Thoracic aorta (tissue), 2 donors: ENCODE results near the gene SERPINE2. TPM values are rescaled to one million over a fixed set of nuclear protein-coding genes. Genes with fewer than 3 reads are reported as not detected.

ENCODE experiments used
- ATAC-seq: fragments of 150-250 bp; one replicate; pipeline ENCODE4 v1.8.0; 2017; ENCODE audit warnings: low read depth; ENCODE audit not compliant: insufficient number of reproducible peaks, low FRiP score
- DNase-seq: peaks from one replicate; pipeline ENCODE4 v3.0.0-alpha.2; 2020; ENCODE audit warnings: low spot score
- H3K27ac ChIP-seq, 2 donors: fragments of 200-600 bp; sonication (generic); 1 replicate in 1 of 2; 2 replicates in 1 of 2; pipeline ENCODE4 v1.5.1; 2016; ENCODE audit warnings: mild to moderate bottlenecking in 2 of 2, moderate library complexity in 2 of 2
- H3K27me3 ChIP-seq: fragments of 200-600 bp; sonication (generic); replicated peaks from 2 replicates; pipeline ENCODE4 v1.6.0; 2016; ENCODE audit warnings: mild to moderate bottlenecking; ENCODE audit not compliant: insufficient read depth
- H3K36me3 ChIP-seq: fragments of 200-600 bp; sonication (generic); one replicate; pipeline ENCODE4 v1.5.1; 2016
- H3K4me1 ChIP-seq, 2 donors: fragments of 200-600 bp; sonication (generic); 1 replicate in 1 of 2; 2 replicates in 1 of 2; pipeline versions ENCODE4 v1.5.1 to v1.6.0; 2016; ENCODE audit warnings: low read depth in 2 of 2, mild to moderate bottlenecking in 1 of 2; ENCODE audit not compliant: control insufficient read depth in 1 of 2
- H3K4me3 ChIP-seq: fragments of 200-600 bp; sonication (generic); 2 replicates; pipeline ENCODE4 v1.5.1; 2016; ENCODE audit warnings: mild to moderate bottlenecking
- H3K9me3 ChIP-seq: fragments of 200-600 bp; sonication (generic); 2 replicates; pipeline ENCODE4 v1.5.1; 2016
- total RNA-seq, 2 donors: library from RNA; depleted of rRNA; stranded (reverse); fragments of >200 nt; gene quantifications; one replicate each; pipeline versions ENCODE4 v1.1.0 to v1.2.3, GENCODE V29; 2016
- TF ChIP-seq, protein P1 (sequence below): fragments of 200-600 bp; sonication (generic); IDR thresholded peaks from one replicate; pipeline ENCODE4 v1.5.1; 2019; ENCODE audit warnings: antibody characterized with exemption

Gene SERPINE2
- total RNA-seq, 2 donors from 2014 or later: 29.0 to 47.3 TPM

DNA sequence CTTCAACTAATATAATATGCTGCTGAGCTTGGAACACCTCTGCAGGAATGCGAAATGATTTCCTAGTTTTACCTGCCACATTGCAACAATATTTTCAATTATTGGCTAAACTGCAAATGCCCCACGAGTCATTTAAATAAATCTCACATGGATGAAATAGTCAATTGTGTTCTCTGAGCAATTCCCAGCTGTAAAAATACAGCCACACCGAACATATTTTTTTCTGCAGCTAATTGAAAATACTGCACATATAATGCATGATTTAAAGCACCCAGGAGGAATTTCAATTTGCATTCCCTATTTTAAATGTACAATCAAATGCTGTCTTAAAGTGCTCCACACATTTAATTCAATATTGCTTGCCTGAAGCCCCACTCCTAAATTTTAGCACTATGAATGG, 18.6 kb downstream of the SERPINE2 start:
- H3K4me3 ChIP-seq: no peak overlapping the region
- TF ChIP-seq, protein P1, sequence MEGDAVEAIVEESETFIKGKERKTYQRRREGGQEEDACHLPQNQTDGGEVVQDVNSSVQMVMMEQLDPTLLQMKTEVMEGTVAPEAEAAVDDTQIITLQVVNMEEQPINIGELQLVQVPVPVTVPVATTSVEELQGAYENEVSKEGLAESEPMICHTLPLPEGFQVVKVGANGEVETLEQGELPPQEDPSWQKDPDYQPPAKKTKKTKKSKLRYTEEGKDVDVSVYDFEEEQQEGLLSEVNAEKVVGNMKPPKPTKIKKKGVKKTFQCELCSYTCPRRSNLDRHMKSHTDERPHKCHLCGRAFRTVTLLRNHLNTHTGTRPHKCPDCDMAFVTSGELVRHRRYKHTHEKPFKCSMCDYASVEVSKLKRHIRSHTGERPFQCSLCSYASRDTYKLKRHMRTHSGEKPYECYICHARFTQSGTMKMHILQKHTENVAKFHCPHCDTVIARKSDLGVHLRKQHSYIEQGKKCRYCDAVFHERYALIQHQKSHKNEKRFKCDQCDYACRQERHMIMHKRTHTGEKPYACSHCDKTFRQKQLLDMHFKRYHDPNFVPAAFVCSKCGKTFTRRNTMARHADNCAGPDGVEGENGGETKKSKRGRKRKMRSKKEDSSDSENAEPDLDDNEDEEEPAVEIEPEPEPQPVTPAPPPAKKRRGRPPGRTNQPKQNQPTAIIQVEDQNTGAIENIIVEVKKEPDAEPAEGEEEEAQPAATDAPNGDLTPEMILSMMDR: no peak
- no peak overlapping the region for H3K27ac ChIP-seq

DNA sequence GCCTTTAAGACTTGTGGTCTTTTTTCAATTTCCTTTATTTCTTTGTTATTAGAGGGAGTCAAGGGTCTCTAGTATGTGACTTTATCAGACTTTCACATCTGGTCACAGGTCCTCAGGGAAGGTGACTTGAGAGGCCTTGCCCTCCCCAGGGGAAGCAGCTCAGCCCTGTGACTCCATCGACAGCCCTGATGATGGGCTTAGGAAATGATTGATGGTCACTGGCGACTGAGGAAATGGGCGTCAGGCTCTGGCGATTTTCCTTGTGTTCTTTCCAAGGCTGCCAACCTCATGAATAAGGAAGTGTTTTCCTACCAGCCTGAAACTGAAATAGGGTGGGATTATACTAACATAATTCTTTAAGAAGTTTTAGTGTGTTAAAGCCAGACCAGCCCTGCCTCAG, 21.1 kb downstream of the SERPINE2 start:
- no peaks in the 10 kb centered on the region for H3K9me3 ChIP-seq
- H3K4me1 ChIP-seq: no peaks in the 10 kb centered on the region
- no peak overlapping the region for H3K27ac ChIP-seq
- no peak for DNase-seq
- no peak for ATAC-seq
- no peak overlapping the region for H3K4me3 ChIP-seq
- H3K27me3 ChIP-seq: no peaks in the 10 kb centered on the region
- H3K36me3 ChIP-seq: no peaks in the 10 kb centered on the region
- TF ChIP-seq, protein P1: no peak

More for the DNA sequence above, 18.6 kb downstream of the SERPINE2 start:
- Histone ChIP-seq H3K27me3 (no peaks in the 10 kb centered on the region), H3K4me1 (no peaks in the 10 kb centered on the region), H3K36me3 (no peaks in the 10 kb centered on the region), H3K9me3 (no peaks in the 10 kb centered on the region)
- ATAC-seq (no peak), DNase-seq (no peak)

DNA sequence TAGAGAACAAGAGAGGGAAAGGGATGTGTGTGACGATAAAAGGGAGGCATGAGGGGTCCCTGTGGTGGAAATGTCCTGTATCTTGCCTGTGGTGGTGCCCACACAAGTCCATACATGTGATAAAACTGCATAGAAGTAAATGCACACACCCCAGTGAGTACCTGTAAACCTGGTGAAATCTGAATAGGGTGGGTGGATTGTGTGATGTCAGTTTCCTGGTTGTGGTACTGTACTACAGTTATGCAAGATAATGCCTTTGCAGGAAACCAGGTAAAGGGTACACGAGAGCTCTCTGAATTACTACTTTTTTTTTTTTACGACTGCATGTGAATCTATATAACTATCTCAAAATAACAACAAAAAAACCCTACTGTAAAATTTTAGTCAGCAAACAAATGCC, 22.1 kb downstream of the SERPINE2 start:
- TF ChIP-seq, protein P1: no peak
- Histone ChIP-seq H3K4me1 (no peaks in the 10 kb centered on the region), H3K4me3 (no peak overlapping the region), H3K9me3 (no peaks in the 10 kb centered on the region), H3K27me3 (no peaks in the 10 kb centered on the region), H3K27ac (no peak overlapping the region), H3K36me3 (no peaks in the 10 kb centered on the region)
- DNase-seq: no peak
- no peak for ATAC-seq

DNA sequence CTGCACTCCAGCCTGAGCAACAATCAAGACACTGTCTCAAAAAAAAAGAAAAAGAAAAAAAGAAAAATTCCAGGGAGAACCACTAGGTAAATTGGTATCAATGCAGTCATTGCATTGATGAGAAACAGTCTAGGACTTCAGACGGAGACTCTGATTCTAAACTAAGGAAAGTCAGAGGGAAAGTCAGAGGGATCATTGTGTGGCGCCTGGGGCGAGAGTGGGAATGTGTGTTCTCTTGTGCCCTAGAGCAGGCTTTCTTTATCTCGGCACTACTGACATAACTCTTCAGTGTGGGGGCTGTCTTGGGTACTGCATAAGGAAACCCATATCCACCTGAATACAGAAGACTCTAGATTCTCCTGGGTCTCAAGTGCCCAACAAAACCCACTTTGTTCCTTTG, 24.8 kb downstream of the SERPINE2 start:
- no peak for ATAC-seq
- TF ChIP-seq, protein P1: no peak
- H3K27me3 ChIP-seq: no peaks in the 10 kb centered on the region

DNA sequence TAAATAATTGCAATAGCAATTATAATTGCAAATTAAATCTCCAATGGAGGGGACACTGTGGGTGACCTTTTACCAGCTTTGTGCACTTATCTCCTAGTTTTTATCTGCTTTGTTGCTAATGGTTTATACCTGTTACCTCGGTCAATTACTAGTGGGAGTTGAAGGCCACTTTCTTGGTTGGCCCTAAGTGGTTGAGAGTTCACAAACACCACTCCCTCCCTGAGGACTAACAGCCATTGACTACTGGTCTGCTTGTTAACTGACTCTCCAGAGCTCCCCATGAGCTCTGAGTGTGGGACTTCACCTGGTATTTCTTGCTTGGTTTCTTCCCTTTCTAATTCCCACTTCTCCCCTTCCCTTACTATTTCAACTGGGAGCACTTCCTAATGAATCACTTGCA, 27.2 kb downstream of the SERPINE2 start:
- ATAC-seq (no peak), DNase-seq (no peak)
- TF ChIP-seq, protein P1: no peak
- no peaks in the 10 kb centered on the region for H3K9me3 ChIP-seq
- H3K27ac ChIP-seq: no peak overlapping the region
- H3K4me3 ChIP-seq: no peak overlapping the region
- H3K27me3 ChIP-seq: no peaks in the 10 kb centered on the region
- no peaks in the 10 kb centered on the region for H3K4me1 ChIP-seq
- H3K36me3 ChIP-seq: no peaks in the 10 kb centered on the region

More for the DNA sequence above, 24.8 kb downstream of the SERPINE2 start:
- no peaks in the 10 kb centered on the region for H3K4me1 ChIP-seq
- no peaks in the 10 kb centered on the region for H3K36me3 ChIP-seq
- H3K9me3 ChIP-seq: no peaks in the 10 kb centered on the region
- H3K27ac ChIP-seq: no peak overlapping the region
- DNase-seq: no peak
- H3K4me3 ChIP-seq: no peak overlapping the region
